Effector memory CD4-positive, alpha-beta T cell (primary cell): ENCODE results near the gene AHCY.
"Not testable (repeated sequence)": the region's sequence is repeated elsewhere in the genome, so short reads cannot be mapped to it uniquely, and the experiment has no call there.

Source experiments
- DNase-seq, 3 donors: peaks; one replicate each; pipeline ENCODE4 v3.0.0-alpha.2; 2020
- H3K27ac ChIP-seq: 2 replicates; pipeline ENCODE4 v1.7.0; 2013; ENCODE audit warnings: mild to moderate bottlenecking, low read length, moderate library complexity; ENCODE audit not compliant: insufficient read depth, poor library complexity, severe bottlenecking
- H3K27me3 ChIP-seq: replicated peaks from 2 replicates; pipeline ENCODE4 v1.7.0; 2013; ENCODE audit warnings: mild to moderate bottlenecking, low read length; ENCODE audit not compliant: insufficient read depth, control insufficient read depth, poor library complexity, severe bottlenecking
- H3K36me3 ChIP-seq: 2 replicates; pipeline ENCODE4 v1.7.0; 2013; ENCODE audit warnings: mild to moderate bottlenecking, low read length, moderate library complexity; ENCODE audit not compliant: control insufficient read depth, insufficient read depth
- H3K4me1 ChIP-seq: 2 replicates; pipeline ENCODE4 v1.7.0; 2013; ENCODE audit warnings: low read length, mild to moderate bottlenecking; ENCODE audit not compliant: control insufficient read depth, insufficient read depth, poor library complexity, severe bottlenecking
- H3K4me3 ChIP-seq: 2 replicates; pipeline ENCODE4 v1.7.0; 2013; ENCODE audit warnings: low read length, low read depth, mild to moderate bottlenecking; ENCODE audit not compliant: insufficient read depth, poor library complexity, severe bottlenecking
- H3K9me3 ChIP-seq: 2 replicates; pipeline ENCODE4 v1.7.0; 2013; ENCODE audit warnings: mild to moderate bottlenecking, low read length, moderate library complexity; ENCODE audit not compliant: control insufficient read depth

AHCY gene

DNA sequence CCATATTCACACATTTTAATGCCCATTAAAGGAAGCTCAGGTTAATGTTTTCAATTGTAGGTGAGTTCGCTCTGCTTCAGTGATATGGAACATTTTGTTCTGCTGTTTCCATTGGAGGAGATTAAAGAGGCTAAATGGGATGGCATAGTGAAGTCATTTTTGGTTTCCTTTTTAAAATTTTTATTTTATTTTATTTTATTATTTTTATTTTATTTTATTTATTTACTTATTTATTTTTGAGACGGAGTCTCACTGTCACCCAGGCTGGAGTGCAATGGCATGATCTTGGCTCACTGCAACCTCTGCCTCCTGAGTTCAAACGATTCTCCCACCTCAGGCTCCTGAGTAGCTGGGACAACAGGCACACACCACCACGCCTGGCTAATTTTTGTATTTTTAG, 61.1 kb downstream of the AHCY start:
- not testable (repeated sequence) for H3K27ac ChIP-seq, DNase-seq, H3K36me3 ChIP-seq, H3K9me3 ChIP-seq, H3K27me3 ChIP-seq, H3K4me3 ChIP-seq, H3K4me1 ChIP-seq

DNA sequence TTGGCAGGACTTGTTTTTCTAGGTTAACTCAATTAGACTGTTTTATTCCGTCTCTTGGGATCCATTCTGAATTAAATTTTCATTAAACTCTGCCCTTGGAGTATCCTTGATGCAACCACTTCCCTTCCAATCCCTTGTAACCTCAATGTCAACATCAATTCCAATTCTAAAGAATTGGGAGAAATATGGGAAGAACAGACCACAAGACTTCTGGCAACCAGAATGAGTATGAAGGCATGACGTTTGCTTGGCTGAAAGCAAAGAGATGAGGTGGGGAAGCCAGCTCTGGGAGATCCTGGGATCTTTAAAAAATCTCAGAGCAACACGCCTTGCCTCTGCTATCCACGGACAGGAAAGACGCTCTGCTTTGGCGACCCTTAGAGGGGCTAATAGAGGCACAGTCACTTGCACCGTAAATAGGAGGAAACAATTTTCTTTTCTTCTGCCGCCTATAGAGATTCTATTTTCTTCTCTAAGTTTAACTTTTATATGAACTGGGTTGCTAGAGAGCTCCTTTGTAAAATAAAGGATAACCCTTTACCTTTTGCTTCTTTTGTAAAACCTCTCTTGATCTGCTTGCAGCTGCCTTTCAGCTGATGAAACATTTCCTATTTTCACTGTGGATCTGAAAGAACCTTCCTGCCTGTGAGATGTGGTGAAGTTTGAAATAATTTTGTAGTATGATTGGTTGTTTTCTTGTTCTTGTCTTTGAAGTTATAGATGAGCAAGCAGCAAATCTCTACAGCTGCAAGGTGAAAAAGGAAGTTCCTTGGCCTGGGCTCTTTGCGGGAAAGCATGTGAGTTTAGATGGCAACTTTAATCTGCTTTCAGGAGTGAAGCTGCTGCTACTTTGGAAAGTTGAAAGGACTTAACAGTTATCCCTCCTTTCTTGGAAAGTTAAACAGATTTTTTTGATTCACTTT, 62.2 kb downstream of the AHCY start, which contains the start of gene ASIP:
TSS of gene ASIP (plus strand) at position 731 of the 923 bp plus-strand sequence. CDS start 18,952 bp downstream, outside the sequence.
- no peak within 1 kb of the TSS for H3K4me3 ChIP-seq
- H3K9me3 ChIP-seq: no peaks in the 10 kb centered on the region
- no peaks in the 10 kb centered on the region for H3K27me3 ChIP-seq
- no peaks in the 10 kb centered on the region for H3K36me3 ChIP-seq
- no peak within 1 kb of the TSS for H3K27ac ChIP-seq
- DNase-seq: no peak
- no peaks in the 10 kb centered on the region for H3K4me1 ChIP-seq

DNA sequence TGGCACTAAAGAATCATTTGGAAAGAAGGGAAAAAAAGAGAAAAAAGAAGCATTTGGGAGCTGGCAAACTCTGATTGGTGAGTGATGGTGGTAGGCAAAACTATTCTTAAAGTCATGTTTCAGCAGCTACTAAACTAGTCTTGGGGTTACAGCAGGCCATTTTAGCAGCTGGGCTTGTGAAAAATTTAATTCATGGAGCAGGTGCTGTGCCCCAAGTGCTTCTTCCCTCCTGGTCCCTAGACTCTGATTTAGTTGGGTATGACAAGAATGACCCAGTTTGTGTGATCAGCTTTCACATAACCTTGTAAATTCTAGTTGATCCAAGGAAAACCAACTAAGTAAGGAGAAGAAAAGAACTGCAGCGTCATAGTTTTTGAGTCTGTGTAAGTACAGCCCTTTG, 63.0 kb downstream of the AHCY start:
- H3K4me3 ChIP-seq: no peak overlapping the region
- no peaks in the 10 kb centered on the region for H3K27me3 ChIP-seq
- no peaks in the 10 kb centered on the region for H3K9me3 ChIP-seq
- no peak for DNase-seq
- H3K36me3 ChIP-seq: no peaks in the 10 kb centered on the region
- no peak overlapping the region for H3K27ac ChIP-seq
- H3K4me1 ChIP-seq: no peaks in the 10 kb centered on the region

DNA sequence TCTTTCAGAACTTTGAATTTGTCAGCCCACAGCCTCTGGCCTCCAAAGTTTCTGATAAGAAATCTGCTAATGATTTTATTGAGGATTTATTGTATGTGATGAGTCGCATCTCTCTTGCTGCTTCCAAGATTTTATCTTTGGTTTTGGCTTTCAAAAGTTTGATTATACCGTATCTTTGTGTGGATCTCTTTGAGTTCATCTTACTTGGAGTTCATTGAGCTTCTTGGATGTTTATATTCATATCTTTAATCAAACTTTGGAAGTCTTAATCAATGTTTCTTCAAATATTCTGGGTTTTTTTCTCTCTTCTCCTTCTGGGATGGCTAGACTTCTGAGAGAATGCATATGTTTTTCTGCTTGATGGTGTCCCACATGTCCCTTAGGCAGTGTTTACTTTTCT, 65.2 kb downstream of the AHCY start:
- DNase-seq: no peak
- Histone ChIP-seq H3K4me3 (no peak overlapping the region), H3K27ac (no peak overlapping the region), H3K9me3 (no peaks in the 10 kb centered on the region), H3K36me3 (no peaks in the 10 kb centered on the region), H3K4me1 (no peaks in the 10 kb centered on the region), H3K27me3 (no peaks in the 10 kb centered on the region)

DNA sequence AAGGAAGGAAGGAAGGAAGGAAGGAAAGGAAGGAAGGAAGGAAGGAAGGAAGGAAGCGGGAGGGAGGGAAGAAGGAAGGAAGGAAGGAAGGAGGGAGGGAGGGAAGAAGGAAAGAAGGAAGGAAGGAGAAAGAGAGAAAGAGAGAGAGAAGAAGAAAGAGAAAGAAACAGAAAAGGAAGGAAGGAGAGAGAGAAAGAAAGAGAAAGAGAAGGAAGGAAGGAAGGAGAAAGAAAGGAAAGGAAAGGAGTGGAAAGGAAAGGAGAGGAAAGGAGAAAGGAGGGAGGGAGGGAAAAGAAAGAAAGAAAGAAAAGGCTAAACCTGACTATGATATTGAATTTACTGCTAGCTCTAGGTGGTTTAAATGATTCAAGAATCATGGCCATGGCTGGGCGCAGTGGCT, 67.3 kb downstream of the AHCY start:
- Histone ChIP-seq H3K27ac (no peak overlapping the region), H3K36me3 (no peaks in the 10 kb centered on the region), H3K9me3 (no peaks in the 10 kb centered on the region), H3K4me1 (no peaks in the 10 kb centered on the region), H3K27me3 (no peaks in the 10 kb centered on the region), H3K4me3 (no peak overlapping the region)
- DNase-seq: no peak

DNA sequence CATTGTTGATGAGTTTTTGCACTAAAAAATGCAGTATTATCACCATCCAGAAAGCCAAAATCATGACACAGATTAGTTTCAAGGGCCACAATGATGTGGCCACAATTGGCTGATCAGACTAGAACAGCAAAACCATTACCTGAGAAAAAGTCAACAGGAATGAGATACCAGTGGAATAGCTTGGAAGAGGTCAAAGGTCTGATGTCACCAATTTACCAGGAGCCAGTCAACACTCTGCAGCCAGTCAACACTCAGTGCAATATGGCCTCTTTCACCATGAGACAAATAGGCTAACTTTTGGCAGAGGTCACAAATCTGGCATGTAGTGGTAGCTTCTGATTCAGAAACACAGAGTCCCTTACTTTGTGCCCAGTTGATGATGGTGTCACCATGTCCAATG, 69.5 kb downstream of the AHCY start:
- H3K27me3 ChIP-seq: no peaks in the 10 kb centered on the region
- no peak for DNase-seq
- no peaks in the 10 kb centered on the region for H3K4me1 ChIP-seq
- H3K9me3 ChIP-seq: no peaks in the 10 kb centered on the region
- no peak overlapping the region for H3K27ac ChIP-seq
- no peaks in the 10 kb centered on the region for H3K36me3 ChIP-seq
- no peak overlapping the region for H3K4me3 ChIP-seq

DNA sequence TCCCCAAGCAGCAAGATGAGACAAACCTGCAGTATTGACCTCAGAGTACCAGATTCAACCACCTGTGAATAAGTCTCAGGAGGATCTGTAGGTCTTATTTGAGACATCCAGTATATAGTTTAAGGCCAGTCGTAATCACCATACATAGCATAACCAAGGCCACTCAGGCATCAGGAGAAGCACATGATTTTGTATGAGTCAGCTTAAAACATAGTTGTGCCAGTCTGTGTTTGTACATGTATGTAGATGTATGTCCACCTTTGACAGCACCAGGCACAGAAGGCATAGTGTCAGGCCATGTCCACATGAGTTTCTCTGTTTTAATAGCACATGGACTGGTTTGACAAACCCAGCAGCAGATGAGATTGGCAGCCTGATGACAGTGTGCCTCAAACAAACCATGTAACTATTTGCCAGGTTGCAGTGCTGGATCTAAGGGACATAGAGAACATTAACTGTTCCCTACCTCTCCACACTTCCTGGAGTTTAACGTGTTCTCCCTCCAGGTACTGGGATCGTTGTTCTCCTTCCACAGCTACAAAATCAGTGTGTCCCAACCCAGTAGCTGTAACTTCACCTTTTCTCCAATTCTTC, 70.6 kb downstream of the AHCY start:
- no peak for DNase-seq
- Histone ChIP-seq H3K27me3 (no peaks in the 10 kb centered on the region), H3K9me3 (no peaks in the 10 kb centered on the region), H3K36me3 (no peaks in the 10 kb centered on the region), H3K27ac (no peak overlapping the region), H3K4me1 (no peaks in the 10 kb centered on the region), H3K4me3 (no peak overlapping the region)

DNA sequence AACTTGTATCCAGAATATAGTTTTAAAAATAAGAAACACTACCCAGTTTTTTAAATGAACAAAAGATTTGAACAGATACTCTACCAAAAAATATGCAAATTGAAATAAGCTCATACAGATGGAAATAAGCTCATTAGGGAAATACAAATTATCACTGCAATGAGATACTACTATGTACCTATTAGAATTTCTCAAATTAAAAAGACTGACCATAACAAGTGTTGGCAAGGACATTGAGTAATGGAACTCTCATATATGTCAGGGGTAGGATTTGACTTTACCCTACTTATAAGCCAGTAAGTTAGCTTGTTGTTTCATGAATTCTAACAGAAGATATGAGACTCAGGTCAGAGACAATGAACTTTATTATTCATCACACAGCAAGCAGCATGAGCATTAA, 71.5 kb downstream of the AHCY start:
- no peak overlapping the region for H3K27ac ChIP-seq
- no peak for DNase-seq
- H3K4me3 ChIP-seq: no peak overlapping the region
- H3K36me3 ChIP-seq: no peaks in the 10 kb centered on the region
- H3K27me3 ChIP-seq: no peaks in the 10 kb centered on the region
- no peaks in the 10 kb centered on the region for H3K4me1 ChIP-seq
- no peaks in the 10 kb centered on the region for H3K9me3 ChIP-seq
